Measurements from ENCODE around the gene FBXW4.

The FBXW4 gene

GRCh38 chr10:101684782-101685181 is 10.2 kb downstream of the FBXW4 start:
- no peak for TF ChIP-seq CTCF (IDR thresholded peaks at IDR 0.05; ENCODE audit: low read depth, low read length)
- no peak for DNase-seq (ENCODE audit: extremely low read depth, low read depth)

- TF ChIP-seq CTCF (IDR thresholded peaks at IDR 0.05; ENCODE audit: low read depth, low read length): no peak
- no peak for DNase-seq (ENCODE audit: extremely low read depth, low read depth)
These were observed 11.7 kb downstream of the FBXW4 start for GRCh38 chr10:101683276-101683675.

GRCh38 chr10:101682172-101682825 is 12.7 kb downstream of the FBXW4 start:
- no peak for TF ChIP-seq CTCF (IDR thresholded peaks at IDR 0.05; ENCODE audit: low read depth, low read length)
- no peak for DNase-seq (ENCODE audit: extremely low read depth, low read depth)

- TF ChIP-seq CTCF (IDR thresholded peaks at IDR 0.05; ENCODE audit: low read depth, low read length): no peak
These were observed 18.4 kb downstream of the FBXW4 start for GRCh38 chr10:101676565-101676964.

GRCh38 chr10:101675115-101675514 is 19.9 kb downstream of the FBXW4 start:
- no peak for TF ChIP-seq CTCF (IDR thresholded peaks at IDR 0.05; ENCODE audit: low read depth, low read length)
- DNase-seq (ENCODE audit: extremely low read depth, low read depth): no peak

More at GRCh38 chr10:101676565-101676964, 18.4 kb downstream of the FBXW4 start:
- no peak for DNase-seq (ENCODE audit: extremely low read depth, low read depth)

- no peak for TF ChIP-seq CTCF (IDR thresholded peaks at IDR 0.05; ENCODE audit: low read depth, low read length)
- DNase-seq (ENCODE audit: extremely low read depth, low read depth): no peak
These were observed 22.4 kb downstream of the FBXW4 start for GRCh38 chr10:101672536-101672935.

- no peak for TF ChIP-seq CTCF (IDR thresholded peaks at IDR 0.05; ENCODE audit: low read depth, low read length)
- no peak for DNase-seq (ENCODE audit: extremely low read depth, low read depth)
These were observed 23.5 kb downstream of the FBXW4 start for GRCh38 chr10:101671453-101671852.

Data from AG09319 (cell line).